GM18951 (cell line): ENCODE data around the gene GRHL1.

Source experiments
- POLR2A ChIP-seq: IDR thresholded peaks from 4 replicates; pipeline ENCODE4 v1.6.1; 2011; ENCODE audit warnings: mild to moderate bottlenecking; ENCODE audit not compliant: insufficient read length, insufficient read depth; ENCODE audit errors: extremely low read depth
- in situ Hi-C: fragments of 300-500 bp; cut with MboI; formaldehyde crosslinking; loops from one replicate; pipeline ENCODE4 v1.12.0; 2022; ENCODE audit warnings: low sequenced_read_pairs, mixed read lengths, inconsistent platforms; ENCODE audit not compliant: unreplicated experiment

The GRHL1 gene

DNA sequence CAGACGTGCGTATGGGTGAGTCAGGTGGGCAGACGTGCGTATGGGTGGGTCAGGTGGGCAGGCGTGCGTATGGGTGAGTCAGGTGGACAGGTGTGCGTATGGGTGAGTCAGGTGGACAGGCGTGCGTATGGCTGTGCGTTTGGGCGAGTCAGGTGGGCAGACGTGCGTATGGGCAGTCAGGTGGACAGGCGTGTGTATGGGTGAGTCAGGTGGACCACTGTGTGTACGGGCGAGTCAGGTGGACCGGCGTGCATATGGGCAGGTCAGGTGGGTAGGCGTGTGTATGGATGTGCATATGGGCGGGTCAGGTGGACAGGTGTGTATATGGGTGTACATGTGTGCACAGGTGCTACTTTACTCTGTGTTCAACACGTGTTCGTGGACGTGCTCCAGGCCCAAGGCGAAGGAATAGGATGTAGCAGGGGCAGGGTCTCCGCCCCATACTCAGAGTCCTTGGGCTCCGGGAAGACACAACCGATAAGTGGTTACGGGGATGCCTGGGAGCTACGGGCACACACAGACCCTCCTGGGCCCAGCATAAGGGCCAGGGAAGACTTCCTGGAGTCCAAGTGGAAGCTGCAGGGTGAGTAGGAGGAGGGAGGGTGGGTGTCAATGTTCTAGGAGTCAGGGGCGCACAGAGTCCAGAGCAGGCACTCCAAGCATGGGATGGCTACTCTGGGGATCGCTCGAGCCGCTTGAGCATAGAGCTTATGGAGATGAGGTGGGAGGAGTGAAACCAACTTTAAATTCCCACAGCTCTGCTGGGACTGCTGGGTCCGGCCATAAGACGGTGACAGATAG is 64.7 kb downstream of the GRHL1 start:
- no peak for TF ChIP-seq POLR2A

DNA sequence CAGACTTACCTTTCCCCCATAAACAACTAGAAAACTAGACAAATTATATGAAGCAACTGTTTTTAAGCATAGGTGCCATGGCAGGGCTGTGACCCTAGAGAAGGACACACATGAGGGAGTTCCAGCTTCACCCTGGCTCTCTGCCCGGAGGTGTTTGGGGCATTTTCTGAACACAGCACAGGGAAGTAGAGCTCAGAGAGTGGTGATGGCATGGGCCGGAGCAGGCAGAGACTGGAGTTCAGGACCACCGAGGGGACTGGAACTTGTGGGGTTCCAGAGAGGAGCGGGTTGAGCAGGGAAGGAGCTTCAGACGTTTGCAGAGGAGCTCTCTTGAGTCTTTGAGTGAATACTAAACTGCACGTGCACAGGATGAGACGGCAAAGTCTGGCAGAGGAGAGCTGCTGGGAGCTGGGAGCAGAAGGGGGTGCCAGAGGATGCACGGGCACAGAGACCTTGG is 65.3 kb downstream of the GRHL1 start:
- no peak for TF ChIP-seq POLR2A

More for the DNA sequence above, 64.7 kb downstream of the GRHL1 start:
- in situ Hi-C loops: no loop called here

GRCh38 chr2:10017313-10017941 is 65.9 kb downstream of the GRHL1 start:
- in situ Hi-C loops: no loop called here
- no peak for TF ChIP-seq POLR2A

More for the DNA sequence above, 65.3 kb downstream of the GRHL1 start:
- in situ Hi-C loops: no loop called here

- no peak for TF ChIP-seq POLR2A
Observed at GRCh38 chr2:10019174-10019573, 67.7 kb downstream of the GRHL1 start.

DNA sequence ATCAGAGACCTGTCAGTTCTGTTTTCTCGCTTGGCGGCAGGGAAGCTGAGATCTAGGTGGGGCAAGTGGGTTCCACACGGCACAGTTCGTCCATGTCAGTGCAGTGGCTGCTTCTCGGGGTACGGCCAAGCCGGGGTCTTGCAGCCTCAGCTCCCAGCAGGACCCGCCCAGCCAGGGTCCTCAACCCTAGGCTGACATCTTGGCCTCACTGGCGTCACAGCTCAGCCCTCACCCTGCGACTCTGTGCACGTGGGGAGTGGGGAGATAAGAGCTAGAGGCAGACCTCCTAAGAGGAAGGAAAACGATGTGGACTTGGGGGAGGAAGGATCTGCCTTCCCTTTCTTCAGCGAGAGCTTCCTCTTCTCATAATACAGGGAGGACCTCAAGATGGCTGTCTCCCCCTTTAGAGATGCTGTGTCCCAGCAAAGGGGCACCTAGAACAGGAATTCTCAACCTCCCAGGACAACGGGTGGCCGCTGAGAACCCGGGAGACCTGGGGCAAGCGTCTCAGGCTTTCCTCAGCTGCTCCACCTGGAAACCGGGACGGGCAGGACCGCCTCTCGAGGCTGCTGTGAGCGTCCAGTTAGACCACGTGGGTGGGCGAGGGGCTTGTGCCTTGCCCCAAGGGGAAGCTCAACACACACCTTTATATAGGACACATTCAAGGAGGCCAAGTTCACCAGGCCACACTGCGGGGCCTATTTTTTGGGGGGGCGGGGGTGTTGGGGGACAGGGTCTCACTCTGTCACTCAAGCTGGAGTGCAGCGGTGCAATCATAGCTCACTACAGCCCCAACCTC is 68.3 kb downstream of the GRHL1 start:
- in situ Hi-C loops: no loop called here
- no peak for TF ChIP-seq POLR2A

More at GRCh38 chr2:10019174-10019573, 67.7 kb downstream of the GRHL1 start:
- in situ Hi-C loops: no loop called here

DNA sequence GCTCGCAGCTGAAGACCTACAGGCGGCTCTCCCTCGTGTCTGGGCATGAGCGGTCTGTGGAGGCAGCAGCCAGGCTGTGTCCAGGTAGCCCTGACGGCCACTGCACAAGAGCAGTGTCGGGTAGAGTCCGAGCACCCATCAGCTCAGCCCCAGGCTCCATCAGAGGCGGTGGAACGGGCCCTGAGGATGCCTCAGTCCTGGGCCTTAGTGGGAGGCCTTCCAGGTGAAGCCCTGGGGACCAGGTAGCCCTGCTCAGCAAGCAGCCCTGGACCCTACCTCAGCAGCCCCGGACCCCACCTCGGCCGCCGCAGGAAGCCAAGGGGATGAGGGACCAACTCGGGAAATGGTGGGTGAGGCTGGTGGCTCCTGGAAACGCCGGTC is 70.5 kb downstream of the GRHL1 start:
- no peak for TF ChIP-seq POLR2A
- in situ Hi-C loops: no loop called here

DNA sequence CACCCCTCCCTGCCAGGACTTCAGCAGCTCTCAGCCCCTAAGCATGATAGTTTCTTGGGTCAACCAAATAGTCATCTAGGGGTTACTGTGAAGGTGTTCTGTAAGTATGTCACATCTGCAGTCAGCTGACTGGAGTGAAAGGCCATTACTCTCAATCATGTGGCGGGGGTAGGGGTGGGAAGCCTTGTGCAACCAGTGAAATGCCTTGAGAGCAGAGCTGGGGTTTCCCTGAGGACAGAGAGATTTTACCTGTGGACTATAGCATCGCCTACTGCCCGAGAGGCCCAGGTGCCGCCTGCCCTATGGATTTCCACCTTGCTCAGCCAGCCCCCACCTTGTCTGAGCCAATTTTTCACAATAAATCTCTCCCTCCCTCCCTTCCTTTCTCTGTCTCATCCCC is 71.0 kb downstream of the GRHL1 start:
- no peak for TF ChIP-seq POLR2A
- in situ Hi-C loops: no loop called here

- in situ Hi-C loops: no loop called here
- TF ChIP-seq POLR2A: no peak
Observed at GRCh38 chr2:10022966-10023662, 71.6 kb downstream of the GRHL1 start.

DNA sequence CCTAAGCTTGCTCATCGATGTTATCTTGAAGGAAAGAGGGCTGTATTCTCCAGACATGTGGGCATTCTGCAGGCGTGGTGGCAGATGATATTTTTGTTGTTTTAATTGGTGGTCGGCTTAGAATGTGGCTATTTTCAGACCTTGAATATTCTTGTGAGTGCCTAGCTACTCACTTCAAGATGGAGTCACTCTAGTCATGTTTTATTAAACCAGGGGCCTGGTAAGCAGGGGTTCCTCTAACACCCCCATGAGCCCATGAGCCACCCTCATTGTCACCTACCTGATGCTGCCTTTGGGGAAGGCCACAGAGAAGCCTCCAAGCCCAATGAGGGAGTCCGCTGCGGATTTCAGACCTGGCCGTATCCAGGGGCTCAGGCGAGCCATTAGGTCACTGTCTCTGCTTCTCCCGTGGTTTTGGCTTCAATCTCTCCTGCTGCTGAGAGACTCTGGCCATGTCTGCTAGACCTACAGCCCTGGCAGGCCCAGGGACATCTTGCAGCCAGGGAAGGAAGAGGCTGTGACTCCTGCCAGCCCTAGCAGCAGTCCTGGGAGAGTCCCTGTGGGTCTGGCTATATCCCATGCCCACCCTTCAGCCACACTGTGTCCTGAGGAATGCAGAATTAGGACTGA is 75.6 kb downstream of the GRHL1 start:
- in situ Hi-C loops: no loop called here
- TF ChIP-seq POLR2A: no peak

- no peak for TF ChIP-seq POLR2A
- in situ Hi-C loops: no loop called here
Observed at GRCh38 chr2:10027660-10028330, 76.3 kb downstream of the GRHL1 start.

DNA sequence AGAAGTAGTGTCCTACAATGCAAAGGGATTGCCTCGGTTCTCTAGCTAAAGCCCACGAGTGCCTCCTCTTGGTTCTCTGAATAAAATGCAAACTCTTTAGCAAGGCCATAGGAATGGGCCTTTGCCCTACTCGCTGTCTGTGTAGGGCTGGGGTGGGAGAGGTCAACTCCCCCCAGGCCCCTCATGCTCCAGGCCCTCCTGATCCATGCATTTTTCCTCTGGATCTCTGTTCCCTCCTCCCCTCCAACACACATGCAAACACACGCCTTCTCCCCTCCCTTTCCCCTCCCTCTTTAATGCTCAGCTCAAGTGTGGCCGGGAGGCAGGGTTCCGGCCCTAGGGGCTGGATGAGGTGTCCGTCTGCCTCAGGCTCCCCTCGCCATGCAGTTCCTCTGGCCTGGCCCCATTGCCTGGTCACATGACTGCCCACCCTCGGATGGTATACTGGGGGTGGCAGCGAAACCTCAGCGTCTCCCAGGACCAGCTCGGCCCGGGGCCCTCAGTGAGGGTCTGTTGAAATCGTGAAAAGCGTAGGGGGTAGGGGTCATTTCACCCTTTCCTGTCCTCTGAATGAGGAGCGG is 77.0 kb downstream of the GRHL1 start:
- in situ Hi-C loops: no loop called here
- no peak for TF ChIP-seq POLR2A
